ENCODE data around the gene ZNHIT6.
A peak's percentile ranks its signal among the peaks of the same experiment; 100 is the strongest.
"Not testable (repeated sequence)": the region's sequence is repeated elsewhere in the genome, so short reads cannot be mapped to it uniquely, and the experiment has no call there.

ZNHIT6 gene, protein sequence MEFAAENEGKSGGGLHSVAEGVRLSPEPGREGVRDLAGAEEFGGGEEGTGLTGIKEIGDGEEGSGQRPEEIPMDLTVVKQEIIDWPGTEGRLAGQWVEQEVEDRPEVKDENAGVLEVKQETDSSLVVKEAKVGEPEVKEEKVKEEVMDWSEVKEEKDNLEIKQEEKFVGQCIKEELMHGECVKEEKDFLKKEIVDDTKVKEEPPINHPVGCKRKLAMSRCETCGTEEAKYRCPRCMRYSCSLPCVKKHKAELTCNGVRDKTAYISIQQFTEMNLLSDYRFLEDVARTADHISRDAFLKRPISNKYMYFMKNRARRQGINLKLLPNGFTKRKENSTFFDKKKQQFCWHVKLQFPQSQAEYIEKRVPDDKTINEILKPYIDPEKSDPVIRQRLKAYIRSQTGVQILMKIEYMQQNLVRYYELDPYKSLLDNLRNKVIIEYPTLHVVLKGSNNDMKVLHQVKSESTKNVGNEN

DNA sequence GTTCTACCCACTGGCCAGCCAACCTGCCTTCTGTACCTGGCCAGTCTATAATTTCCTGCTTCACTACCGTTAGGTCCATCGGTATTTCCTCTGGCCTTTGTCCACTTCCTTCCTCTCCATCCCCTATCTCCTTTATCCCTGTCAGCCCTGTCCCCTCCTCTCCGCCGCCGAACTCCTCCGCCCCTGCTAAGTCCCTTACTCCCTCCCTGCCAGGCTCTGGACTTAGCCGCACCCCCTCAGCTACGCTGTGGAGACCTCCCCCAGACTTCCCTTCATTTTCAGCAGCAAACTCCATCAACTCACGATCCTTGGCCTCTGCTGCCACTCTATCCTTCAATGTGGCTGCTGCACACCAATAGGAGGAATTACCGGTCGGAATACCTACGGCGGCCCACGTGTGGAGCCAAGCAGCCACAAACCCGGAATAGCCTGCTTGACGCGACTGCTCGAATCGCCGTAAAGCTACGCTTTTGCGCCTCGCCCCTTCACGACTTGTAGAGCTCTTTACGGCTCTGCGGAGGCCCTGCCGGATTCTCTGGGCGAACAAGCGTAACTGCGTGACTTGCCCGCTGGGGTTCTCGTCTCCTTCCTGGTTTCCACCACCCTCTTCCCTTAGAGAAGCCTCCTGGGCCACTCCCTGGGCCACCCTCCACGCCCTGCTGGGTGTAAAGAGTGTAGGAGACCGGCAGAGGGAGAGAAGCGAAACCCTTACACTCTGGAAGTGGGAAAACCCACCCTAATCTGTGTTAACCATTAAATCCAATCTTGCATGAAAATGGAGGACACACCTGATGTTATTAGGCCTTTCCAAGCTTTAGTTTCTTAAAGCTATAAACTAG, at the start of gene ZNHIT6:
TSS of gene ZNHIT6 (minus strand) at position 444 of the 839 bp plus-strand sequence. CDS start at position 295, 149 bp downstream.
- peak; percentile 91 for DNase-seq

DNA sequence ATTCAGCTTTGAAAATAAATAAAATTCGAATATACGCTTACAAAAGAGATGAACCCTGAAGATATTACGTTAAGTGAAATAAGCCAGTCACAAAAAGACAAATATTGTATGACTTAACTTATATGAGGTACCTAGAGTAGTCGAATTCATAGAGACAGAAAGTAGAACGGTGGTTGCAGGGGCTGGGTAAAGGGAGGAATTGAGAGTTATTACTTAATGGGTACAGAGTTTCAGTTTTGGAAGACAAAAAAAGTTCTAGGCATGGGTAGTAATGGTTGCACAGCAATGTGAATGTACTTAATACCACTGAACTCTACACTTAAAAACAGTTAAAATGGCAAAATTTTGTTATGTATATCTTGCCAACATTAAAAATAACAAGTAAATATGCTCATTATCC, 48.6 kb upstream of the ZNHIT6 start:
- DNase-seq, result no peak

DNA sequence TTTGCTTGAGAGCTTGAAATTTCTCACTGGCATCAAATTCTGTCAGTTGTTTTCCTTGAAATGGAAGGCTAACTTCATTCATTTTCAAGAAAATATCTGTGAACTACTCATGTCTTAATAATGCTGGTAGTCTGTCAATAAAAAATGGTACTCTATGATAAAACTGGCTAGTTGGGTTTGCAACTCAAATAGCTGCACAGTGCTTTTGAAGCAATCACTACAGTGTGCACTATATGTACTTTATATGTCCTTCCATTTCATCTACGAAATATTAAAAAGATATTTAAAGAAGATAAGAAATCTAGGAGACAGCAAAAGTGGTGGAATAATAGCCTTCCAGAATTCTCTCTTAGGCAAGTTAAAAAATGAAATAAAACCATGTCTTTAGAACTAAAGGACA, 39.9 kb upstream of the ZNHIT6 start:
- DNase-seq, result no peak

DNA sequence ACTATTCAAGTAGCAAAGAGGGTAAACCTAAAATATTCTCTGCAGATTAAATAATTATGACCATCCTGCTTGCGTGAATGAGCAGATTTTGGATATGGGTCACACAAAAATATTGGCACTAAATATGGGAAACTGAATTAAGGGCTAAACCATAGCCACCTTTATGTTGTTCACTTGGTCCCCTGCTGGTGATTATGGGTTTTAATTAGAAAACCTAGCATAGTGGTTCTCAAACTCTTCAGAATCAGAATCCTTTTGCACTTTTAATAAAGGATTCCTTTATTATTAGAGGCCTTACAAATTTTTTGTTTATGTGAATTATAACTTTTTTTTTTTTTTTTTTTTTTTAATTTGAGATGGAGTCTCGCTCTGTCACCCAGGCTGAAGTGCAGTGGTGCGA, 38.5 kb upstream of the ZNHIT6 start:
- DNase-seq, result no peak

DNA sequence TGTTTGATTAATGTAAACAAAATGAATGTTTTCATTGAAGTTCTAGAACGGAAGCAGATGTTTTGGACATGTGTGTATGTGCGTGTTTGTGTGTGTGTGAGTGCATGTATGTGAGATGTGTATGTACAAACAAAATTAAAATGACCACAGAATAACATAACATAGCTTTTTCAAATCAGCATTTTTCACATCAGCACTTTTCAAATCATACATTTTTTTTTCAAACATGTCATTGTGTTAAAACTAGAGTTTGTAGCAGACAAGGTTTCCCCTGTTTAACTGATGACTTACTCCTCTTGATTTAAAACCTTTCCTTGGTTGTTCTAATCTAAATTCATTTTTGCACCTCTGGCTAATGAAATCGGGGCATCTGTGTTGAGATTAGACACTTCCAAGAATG, 35.6 kb upstream of the ZNHIT6 start:
- no peak for DNase-seq

DNA sequence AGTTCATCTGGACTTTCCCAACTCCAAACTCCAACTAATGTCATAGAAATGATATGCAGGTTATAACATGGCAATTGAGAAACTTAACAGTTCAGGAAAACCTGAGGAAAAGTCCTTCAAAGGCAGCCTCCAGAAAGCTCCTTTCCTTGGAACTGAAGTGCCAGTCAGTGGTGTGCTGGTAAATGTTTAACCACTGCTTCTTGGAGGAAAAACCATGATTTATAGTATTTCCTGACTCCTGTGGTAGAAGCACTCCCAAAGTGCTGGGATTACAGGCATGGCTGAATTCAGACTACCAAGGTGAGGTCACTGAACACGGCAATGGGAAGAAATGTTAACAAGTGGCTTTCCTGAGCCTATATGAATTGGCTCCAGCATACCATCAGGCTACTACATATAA, 26.7 kb upstream of the ZNHIT6 start:
- no peak for DNase-seq

DNA sequence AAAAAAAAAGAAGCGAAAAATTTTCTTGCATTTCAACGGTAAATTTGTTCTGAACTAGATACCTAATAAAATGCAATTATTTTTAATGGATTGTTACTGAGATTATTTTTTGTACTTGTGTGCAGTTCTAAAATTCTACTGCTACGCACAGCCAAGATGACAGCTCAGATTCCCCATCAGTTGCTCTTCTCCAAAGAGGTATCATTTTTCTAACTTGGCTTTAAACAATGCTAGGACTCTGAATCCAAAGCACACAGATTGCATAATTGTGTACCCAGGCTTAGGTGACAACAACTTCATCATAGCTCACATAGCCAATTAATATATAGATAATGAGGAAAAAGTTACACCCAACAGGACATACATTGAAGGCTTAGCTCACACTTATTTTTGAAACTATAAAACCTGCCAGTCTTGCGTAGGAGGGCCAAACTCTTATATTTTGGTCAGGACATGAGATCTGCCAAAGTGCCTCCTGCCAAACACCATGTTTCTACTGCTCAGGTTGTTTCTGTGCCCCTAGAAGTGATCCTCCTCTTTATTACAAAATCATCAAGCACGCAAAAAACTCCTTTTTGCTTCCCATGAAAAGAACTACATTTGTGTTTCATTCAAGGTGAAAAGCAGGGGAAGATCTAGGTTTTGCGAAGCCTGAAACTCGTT, 10.6 kb upstream of the ZNHIT6 start:
- no peak for DNase-seq

DNA sequence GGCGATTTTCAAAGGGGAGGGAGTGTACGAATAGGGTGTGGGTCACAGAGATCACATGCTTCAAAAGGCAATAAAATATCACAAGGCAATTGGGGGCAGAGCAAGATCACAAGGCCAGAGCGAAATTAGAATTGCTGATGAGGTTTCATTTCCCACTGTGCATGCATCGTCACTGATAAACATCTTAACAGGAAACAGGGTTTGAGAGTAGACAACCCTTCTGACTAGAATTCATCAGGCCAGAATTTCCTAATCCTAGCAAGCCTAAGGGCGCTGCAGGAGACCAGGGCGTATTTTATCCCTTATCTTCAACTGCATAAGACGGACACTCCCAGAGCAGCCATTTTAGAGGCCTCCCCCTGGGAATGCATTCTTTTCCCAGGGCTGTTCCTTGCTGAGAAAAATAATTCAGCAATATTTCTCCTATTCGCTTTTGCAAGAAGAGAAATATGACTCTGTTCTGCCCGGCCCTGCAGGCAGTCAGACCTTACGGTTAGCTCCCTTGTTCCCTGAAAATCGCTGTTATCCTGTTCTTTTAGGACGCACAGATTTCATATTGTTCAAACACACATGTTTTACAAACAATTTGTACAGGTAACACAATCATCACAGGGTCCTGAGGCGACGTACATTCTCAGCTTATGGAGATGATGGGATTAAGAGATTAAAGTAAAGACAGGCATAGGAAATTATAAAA, 6.3 kb upstream of the ZNHIT6 start:
- DNase-seq, result not testable (repeated sequence)

DNA sequence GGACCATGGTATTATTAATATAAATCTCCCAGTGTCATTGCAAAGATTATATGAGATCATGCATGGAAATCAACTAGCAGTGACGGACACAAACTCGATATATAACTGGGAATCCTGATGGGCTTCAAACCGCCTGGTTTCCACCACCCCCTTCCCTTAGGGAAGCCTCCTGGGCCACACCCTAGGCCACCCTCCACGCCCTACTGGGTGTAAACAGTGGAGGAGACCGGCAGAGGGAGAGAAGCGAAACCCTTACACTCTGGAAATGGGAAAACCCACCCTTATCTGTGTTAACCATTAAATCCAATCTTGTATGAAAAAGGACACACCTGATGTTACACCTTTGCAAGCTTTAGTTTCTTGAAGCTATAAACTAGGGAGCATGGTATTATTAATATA, 595 bp upstream of the ZNHIT6 start:
- no peak for DNase-seq

DNA sequence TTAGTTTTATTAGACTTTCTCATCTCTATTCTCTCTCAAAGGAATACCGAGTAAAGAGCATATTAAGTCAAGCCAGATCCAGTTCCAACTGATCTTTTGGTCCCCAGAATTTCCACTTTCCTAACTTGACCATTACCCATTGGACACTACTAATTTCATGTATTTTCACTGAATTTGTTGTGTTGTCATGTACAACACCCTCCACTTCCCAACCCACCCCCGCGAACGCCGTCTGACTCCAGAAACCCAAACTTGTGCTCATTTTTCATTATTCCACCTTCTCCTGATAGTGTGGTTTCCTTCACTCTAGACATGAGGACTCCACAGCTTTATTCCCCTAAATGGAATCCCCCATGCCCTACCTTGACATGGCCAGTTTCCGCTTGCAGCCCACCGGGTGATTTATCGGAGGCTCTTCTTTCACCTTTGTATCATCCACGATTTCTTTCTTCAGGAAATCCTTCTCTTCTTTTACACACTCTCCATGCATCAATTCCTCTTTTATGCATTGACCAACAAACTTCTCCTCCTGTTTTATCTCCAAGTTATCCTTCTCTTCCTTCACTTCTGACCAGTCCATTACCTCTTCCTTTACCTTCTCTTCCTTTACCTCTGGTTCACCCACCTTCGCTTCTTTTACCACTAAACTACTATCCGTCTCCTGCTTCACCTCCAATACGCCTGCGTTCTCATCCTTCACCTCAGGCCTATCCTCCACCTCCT, 805 bp downstream of the ZNHIT6 start:
- DNase-seq, result no peak

DNA sequence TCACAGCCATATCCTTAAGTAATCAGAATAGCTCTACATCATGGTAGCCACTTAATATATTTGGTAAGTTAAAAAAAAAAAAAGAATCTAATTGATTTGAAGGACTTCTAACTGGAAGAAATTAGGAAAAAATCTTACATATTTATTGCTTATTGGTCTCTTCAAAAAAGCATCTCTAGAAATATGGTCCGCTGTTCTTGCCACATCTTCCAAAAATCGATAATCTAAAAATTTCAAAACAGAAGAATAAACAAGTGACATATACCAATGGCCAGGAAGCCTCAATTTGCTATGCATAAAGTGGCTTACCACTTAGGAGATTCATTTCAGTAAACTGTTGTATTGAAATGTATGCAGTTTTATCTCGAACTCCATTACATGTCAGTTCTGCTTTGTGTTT, 2.3 kb downstream of the ZNHIT6 start:
- DNase-seq, result no peak

DNA sequence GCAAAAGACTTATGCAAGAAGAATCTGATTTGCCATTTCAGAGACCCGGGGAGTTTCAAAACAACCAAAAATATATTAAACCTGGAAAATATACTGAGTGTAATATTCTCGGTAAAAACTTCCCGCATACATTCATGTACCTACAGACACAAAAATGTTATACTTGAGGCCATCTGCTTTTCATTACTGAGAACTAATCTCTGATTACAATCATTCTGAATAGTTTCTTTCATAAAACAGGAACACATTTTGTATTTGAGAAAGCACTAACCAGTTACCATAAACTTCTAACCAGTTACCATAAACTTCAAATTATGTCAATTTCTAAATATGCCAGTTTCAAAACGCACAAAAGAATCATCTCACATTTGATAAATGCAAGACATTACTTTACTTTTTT, 7.8 kb downstream of the ZNHIT6 start:
- no peak for DNase-seq

DNA sequence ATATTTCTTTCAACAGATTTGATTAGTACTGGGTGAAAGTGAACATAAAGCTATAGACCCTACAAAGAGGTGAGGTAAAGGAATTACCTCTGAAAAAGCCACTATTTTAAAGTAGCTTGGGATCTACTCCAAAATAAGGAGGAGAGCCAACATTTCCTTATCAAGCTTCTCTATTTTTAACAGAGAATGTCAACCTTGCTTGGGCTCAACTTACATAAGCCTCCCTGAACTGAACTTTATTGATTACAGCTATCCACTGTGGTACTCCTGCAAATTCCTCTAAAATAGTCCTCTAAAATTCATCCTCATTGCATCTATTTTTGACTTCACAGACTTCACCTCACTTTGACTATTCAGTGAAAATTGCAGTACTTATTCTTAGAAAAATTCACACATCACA, 10.3 kb downstream of the ZNHIT6 start:
- DNase-seq, result no peak

DNA sequence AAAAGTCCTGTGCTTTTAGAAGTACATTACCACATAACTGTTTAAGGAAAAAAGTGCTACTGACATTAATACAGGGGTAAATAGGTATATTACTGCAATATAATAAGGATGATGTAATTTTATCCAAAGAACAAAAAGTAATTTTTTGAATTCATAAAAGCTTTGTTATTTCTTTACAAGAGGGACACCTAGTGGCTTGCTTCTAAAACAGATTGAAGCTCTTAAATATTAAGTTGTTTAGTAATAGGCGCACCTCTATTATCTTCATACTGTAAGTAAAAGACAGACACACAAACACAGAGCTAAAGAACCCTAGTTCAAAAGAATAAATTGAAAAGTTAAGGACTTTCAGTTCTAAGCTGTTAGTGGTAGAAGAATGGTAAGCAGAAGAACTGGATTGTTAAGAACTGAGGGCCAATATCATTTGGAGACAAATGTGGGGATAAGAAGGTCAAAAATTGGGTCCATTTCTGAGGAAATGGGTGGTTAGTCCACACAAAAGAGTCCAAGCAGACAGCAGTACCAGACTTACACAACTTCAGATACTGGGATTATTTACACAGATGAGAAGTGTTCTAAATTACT, 15.4 kb downstream of the ZNHIT6 start:
- DNase-seq, result no peak

DNA sequence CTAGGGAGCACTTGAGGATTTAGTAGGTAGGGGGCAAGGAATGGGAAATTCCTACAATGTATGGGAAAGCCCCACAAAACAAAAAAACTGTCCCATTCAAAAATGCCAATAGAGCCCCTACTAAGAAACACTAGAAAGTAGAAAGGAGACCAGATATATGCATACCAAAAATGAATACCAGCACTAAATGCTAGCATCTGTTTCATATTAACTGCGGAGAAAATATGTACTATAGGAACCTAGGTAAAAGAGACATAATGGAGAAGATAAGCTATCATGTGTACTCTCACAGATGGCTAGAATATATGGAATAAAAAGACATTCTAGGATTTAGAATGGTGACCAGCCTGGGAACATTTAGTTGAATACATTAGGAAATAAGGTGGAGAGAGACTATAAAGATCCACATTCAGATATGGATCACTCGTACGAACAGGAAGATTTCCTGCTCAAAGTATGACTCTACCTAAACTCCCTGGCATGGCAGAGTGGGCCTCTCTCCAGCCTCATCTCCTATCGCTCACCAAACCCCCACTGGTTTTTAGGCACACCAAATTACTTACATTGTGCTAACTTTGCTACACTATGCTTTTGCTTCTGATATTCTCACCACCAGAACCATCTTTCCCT, 18.3 kb downstream of the ZNHIT6 start:
- no peak for DNase-seq

DNA sequence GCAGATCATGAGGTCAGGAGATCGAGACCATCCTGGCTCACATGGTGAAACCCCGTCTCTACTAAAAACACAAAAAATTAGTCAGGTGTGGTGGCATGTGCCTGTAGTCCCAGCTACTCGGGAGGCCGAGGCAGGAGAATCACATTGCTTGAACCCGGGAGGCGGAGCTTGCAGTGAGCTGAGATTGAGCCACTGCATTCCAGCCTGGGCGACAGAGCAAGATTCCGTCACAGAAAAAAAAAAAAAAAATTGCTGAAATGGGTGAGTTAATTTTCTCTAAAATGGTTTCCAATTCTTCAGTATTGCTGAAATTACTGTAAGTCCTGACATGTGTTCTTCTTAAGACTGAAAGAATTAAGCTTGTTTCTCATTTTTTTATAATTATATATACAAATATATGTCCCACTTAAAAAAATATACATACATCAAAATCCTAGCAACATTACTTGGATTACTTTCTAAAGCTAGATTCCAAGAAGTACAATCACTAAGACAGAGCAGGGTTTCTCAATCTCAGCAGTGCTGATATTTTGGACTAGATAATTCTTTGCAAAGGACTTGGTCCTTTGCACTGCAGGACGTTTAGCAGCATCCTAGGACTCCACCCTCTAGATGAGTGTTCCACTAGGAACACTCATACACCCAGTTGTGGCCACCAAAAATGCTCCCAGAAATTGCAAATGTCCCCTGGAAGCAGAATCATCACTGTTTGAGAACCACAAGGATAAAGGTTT, 24.8 kb downstream of the ZNHIT6 start:
- DNase-seq, result no peak

DNA sequence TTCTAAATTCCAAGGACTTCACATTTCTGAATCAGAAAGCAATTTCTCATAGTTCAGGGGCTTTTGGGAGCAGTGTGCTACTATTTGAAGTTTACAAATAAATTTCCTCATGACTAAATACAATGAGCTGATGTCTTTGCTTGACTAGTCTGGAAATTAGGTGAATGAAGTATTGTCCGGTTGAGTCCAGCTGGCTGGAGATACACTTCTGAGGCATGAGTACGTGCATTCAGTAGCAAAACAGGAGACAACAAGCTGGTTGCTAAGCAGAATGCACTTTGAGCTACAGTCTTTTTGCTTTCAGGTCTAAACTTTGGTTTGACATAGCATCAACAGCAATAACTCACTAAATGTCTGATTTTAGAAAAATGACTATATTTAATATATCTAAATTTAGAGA, 27.1 kb downstream of the ZNHIT6 start:
- DNase-seq, result no peak

DNA sequence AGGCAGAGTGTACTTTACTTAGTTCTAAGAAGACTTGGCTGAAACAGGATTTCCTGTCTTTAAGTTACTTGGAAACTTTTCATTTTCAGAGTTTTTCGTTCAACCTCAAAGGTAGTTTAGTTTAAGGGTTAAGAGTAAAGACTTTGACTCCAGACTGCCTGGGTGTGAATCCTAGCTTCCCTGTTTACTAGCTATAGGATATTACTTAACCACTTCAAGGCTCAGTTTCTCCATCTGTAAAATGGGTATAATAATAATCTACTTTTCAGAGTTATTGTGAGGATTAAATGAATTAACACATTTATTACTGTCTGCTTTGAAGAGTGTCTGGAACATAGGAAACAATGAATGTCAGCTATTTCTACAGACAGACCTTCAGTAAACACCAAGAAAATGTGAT, 30.0 kb downstream of the ZNHIT6 start:
- no peak for DNase-seq

DNA sequence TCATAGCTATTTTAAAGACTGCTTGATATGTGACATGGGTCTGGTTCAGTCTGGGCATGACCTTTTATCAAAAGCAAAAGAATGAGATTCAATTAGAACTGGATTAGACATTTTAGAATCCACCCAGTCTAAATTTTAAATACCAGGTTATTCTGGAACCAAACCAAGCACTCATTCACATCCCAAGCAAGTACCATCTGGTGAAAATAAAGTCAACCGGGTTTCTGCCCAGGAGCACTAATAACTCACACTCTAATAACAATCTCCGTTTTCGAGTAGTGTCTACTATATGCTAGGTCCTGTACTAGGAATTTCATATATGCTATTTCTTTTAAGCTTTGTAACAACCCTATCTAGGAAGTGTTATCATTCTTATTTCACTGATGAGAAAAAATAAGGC, 30.6 kb downstream of the ZNHIT6 start:
- no peak for DNase-seq

DNA sequence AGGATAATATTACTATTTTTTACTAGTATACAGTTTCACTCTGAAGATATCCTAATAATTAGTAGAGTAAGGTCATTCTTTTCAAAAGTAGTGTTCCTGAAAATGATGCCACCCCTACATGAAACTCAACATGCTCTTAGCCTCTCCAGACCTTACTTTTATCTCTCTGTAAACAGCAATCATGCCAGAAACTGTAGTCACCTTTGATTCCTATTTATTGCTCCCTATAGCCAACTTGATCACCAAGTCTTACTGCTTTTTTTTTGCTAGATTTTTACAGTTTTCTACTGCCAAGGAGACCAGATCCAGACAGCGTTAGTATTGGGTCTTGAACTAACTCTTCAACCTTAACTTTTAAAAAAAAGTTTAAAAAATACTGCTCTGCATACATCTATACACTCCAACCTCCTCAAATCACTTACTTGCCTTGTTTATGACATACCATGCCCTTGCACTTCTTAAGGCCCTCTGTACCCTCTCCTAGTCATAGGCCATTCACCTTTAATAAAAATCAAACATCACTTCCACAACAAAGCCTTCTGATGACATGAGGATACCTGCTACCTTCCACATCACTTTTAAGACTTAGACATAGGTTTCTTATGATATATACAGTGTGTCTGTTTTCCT, 36.1 kb downstream of the ZNHIT6 start:
- DNase-seq, result no peak

All from stimulated activated CD4-positive, alpha-beta T cell treated with anti-CD3 and anti-CD28 coated beads, Interleukin-1b, Interleukin-23, amount 100 ng/mL, for 48 hours (primary cell).